Gastroesophageal sphincter (tissue), 4 donors: ENCODE measurements around the gene FUT2. TPM values are rescaled to one million over a fixed set of nuclear protein-coding genes. Genes with fewer than 3 reads are reported as not detected.
"Not testable (repeated sequence)": the region's sequence is repeated elsewhere in the genome, so short reads cannot be mapped to it uniquely, and the experiment has no call there.

Source experiments
- ATAC-seq: fragments of 150-250 bp; one replicate; pipeline ENCODE4 v1.9.1; 2016; ENCODE audit warnings: mild to moderate bottlenecking, moderate library complexity
- H3K27ac ChIP-seq, 4 donors: fragments of 200-600 bp; sonication (generic) in 3 of 4; 1 replicate in 3 of 4; 2 replicates in 1 of 4; pipeline ENCODE4 v1.5.1; 2016 to 2019
- H3K27me3 ChIP-seq: fragments of 200-600 bp; sonication (generic); one replicate; pipeline ENCODE4 v1.5.1; 2019
- H3K36me3 ChIP-seq, 2 donors: fragments of 200-600 bp; sonication (generic); one replicate each; pipeline ENCODE4 v1.5.1; 2019; ENCODE audit warnings: control low read depth in 1 of 2
- H3K4me1 ChIP-seq, 3 donors: fragments of 200-600 bp; sonication (generic); 1 replicate in 2 of 3; 2 replicates in 1 of 3; pipeline ENCODE4 v1.5.1; 2016 to 2019; ENCODE audit warnings: control low read depth in 2 of 3
- H3K4me3 ChIP-seq, 2 donors: fragments of 200-600 bp; sonication (generic); one replicate each; pipeline ENCODE4 v1.5.1; 2019; ENCODE audit warnings: mild to moderate bottlenecking in 1 of 2, moderate library complexity in 1 of 2
- H3K9me3 ChIP-seq, 3 donors: fragments of 200-600 bp; sonication (generic); one replicate each; pipeline ENCODE4 v1.5.1; 2017 to 2019; ENCODE audit warnings: control low read depth in 2 of 3
- CTCF ChIP-seq, 4 experiments: fragments of 200-600 bp in 2 of 4; fragments of 450-650 bp in 2 of 4; sonication (generic) in 1 of 4; IDR thresholded peaks; one replicate each; pipeline ENCODE4 v1.5.1; 2017 to 2019; ENCODE audit warnings: antibody characterized with exemption in 4 of 4, mild to moderate bottlenecking in 2 of 4, moderate library complexity in 2 of 4
- EP300 ChIP-seq: sonication (generic); formaldehyde crosslinking; IDR thresholded peaks from one replicate; pipeline ENCODE4 v1.6.1; 2017; ENCODE audit warnings: antibody characterized with exemption, mild to moderate bottlenecking
- POLR2A ChIP-seq, 2 donors: fragments of 450-650 bp; IDR thresholded peaks; one replicate each; pipeline ENCODE4 v1.6.1; 2017; ENCODE audit warnings: antibody characterized with exemption in 2 of 2, mild to moderate bottlenecking in 2 of 2, moderate library complexity in 1 of 2
- POLR2AphosphoS5 ChIP-seq: sonication (generic); formaldehyde crosslinking; IDR thresholded peaks from one replicate; pipeline ENCODE4 v1.6.1; 2017; ENCODE audit warnings: antibody characterized with exemption
- WGBS, 2 donors: methylation state at CpG; one replicate each; pipeline ENCODE4 v1.1.5; 2018; ENCODE audit warnings: low coverage in 1 of 2; 5-methylcytosine and 5-hydroxymethylcytosine counted together
- total RNA-seq, 4 donors: library from RNA; depleted of rRNA; stranded (reverse); fragments of >200 nt; gene quantifications; one replicate each; pipeline ENCODE4 v1.1.0, GENCODE V29; 2016

FUT2 gene
- total RNA-seq, 4 donors from 2014 or later: 3.4 TPM; not detected in 3

GRCh38 chr19:48680436-48681126 lies 15.2 kb upstream of the FUT2 start:
- Histone ChIP-seq H3K27me3 (no peaks in the 10 kb centered on the region), H3K9me3 (no peaks in the 10 kb centered on the region), H3K27ac (no peak overlapping the region), H3K4me1 (peaks cover 0 to 8% (median 1%) of the 10 kb centered on the region in 3 donors), H3K4me3 (no peak overlapping the region), H3K36me3 (no peaks in the 10 kb centered on the region)
- ATAC-seq: no peak
- TF ChIP-seq POLR2AphosphoS5 (no peak), CTCF (IDR thresholded peaks at IDR 0.05) (no peak), EP300 (no peak), POLR2A (IDR thresholded peaks at IDR 0.05) (no peak)
- WGBS, 2 donors: 99% methylated on average over 12 of the region's 45 CpGs; no CpG with 5 or more reads in 1 of the 2 donors

GRCh38 chr19:48681127-48681470 lies 14.7 kb upstream of the FUT2 start:
- H3K27me3 ChIP-seq: no peaks in the 10 kb centered on the region
- 76 to 100% methylated on average over 1 to 3 of the region's 7 CpGs for WGBS, 2 donors
- H3K36me3 ChIP-seq: no peaks in the 10 kb centered on the region
- no peak overlapping the region for H3K27ac ChIP-seq
- H3K4me3 ChIP-seq: no peak overlapping the region
- no peaks in the 10 kb centered on the region for H3K9me3 ChIP-seq
- H3K4me1 ChIP-seq: peaks cover 0 to 4% (median 0%) of the 10 kb centered on the region in 3 donors
- ATAC-seq: no peak
- TF ChIP-seq CTCF (IDR thresholded peaks at IDR 0.05) (no peak), EP300 (no peak), POLR2AphosphoS5 (no peak)

- Histone ChIP-seq H3K9me3 (no peaks in the 10 kb centered on the region), H3K27me3 (no peaks in the 10 kb centered on the region), H3K36me3 (no peaks in the 10 kb centered on the region), H3K27ac (no peak overlapping the region), H3K4me1 (peaks cover 0 to 4% (median 0%) of the 10 kb centered on the region in 3 donors), H3K4me3 (no peak overlapping the region)
- no peak for TF ChIP-seq POLR2A (IDR thresholded peaks at IDR 0.05)
- no peak for TF ChIP-seq CTCF (IDR thresholded peaks at IDR 0.05)
- TF ChIP-seq EP300: no peak
- no peak for TF ChIP-seq POLR2AphosphoS5
- 32 to 37% methylated on average over 5 to 11 of the region's 11 CpGs for WGBS, 2 donors
- ATAC-seq: no peak
These were observed 12.4 kb upstream of the FUT2 start for GRCh38 chr19:48683349-48683748.

DNA sequence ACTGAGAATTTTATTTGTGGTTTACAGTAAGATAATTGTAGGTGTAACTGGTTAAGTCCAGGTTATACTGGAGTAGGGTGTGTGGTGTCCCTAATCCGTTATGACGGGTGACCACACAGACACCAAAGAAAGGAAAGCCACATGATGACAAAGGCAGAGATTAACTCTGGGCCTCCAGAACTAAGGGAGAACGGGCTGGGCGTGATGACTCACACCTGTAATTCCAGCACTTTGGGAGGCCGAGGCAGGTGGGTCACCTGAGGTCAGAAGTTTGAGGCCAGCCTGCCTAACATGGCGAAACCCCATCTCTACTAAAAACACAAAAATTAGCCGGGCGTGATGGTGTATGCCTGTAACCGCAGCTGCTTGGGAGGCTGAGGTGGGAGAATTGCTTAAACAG lies 10.2 kb upstream of the FUT2 start:
- Histone ChIP-seq H3K27me3 (no peaks in the 10 kb centered on the region), H3K4me3 (no peak overlapping the region), H3K9me3 (no peaks in the 10 kb centered on the region), H3K27ac (no peak overlapping the region), H3K36me3 (no peaks in the 10 kb centered on the region), H3K4me1 (peaks cover 0 to 11% (median 0%) of the 10 kb centered on the region in 3 donors)
- 87 to 95% methylated on average over 5 to 6 of the region's 9 CpGs for WGBS, 2 donors
- ATAC-seq: no peak
- TF ChIP-seq POLR2A (IDR thresholded peaks at IDR 0.05) (no peak), POLR2AphosphoS5 (no peak), EP300 (no peak), CTCF (IDR thresholded peaks at IDR 0.05) (no peak)

GRCh38 chr19:48686088-48686487 lies 9.7 kb upstream of the FUT2 start:
- H3K27ac ChIP-seq: no peak overlapping the region
- H3K4me3 ChIP-seq: no peak overlapping the region
- TF ChIP-seq POLR2A (IDR thresholded peaks at IDR 0.05) (no peak), POLR2AphosphoS5 (no peak), EP300 (no peak), CTCF (IDR thresholded peaks at IDR 0.05) (no peak)
- no peaks in the 10 kb centered on the region for H3K27me3 ChIP-seq
- no peak for ATAC-seq
- no peaks in the 10 kb centered on the region for H3K36me3 ChIP-seq
- H3K9me3 ChIP-seq: no peaks in the 10 kb centered on the region
- H3K4me1 ChIP-seq: peaks cover 0 to 11% (median 0%) of the 10 kb centered on the region in 3 donors
- 89% methylated on average over 3 of the region's 3 CpGs; no CpG with 5 or more reads in 1 of the 2 donors for WGBS, 2 donors

DNA sequence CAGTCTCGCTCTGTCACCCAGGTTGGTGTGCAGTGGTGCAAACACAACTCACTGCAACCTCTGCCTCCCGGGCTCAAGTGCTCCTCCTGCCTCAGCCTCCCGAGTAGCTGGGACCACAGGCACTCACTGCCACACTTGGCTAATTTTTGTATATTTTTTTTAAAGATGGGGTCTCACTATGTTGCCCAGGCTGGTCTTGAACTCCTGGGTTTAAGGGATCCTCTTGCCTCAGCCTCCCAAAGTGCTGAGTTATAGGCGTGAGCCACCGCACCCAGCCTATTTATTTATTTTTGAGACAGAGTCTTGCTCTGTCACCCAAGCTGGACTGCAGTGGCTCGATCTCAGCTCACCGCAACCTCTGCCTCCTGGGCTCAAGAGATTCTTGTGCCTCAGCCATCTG lies 9.1 kb upstream of the FUT2 start:
- not testable (repeated sequence) for H3K9me3 ChIP-seq, H3K27me3 ChIP-seq, H3K27ac ChIP-seq, H3K36me3 ChIP-seq, H3K4me3 ChIP-seq, ATAC-seq
- H3K4me1 ChIP-seq: peaks cover 0 to 11% (median 0%) of the 10 kb centered on the region in 3 donors
- WGBS, 2 donors: 80 to 88% methylated on average over 2 to 6 of the region's 7 CpGs
